Activated gamma-delta T cell treated with Interleukin-2 at 50 U/mL for 16 hours (primary cell): ENCODE results near the gene CLEC1A.

Experiments used
- DNase-seq: peaks from one replicate; pipeline ENCODE4 v3.0.0-alpha.2; 2020

Gene CLEC1A, protein sequence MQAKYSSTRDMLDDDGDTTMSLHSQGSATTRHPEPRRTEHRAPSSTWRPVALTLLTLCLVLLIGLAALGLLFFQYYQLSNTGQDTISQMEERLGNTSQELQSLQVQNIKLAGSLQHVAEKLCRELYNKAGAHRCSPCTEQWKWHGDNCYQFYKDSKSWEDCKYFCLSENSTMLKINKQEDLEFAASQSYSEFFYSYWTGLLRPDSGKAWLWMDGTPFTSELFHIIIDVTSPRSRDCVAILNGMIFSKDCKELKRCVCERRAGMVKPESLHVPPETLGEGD

DNA sequence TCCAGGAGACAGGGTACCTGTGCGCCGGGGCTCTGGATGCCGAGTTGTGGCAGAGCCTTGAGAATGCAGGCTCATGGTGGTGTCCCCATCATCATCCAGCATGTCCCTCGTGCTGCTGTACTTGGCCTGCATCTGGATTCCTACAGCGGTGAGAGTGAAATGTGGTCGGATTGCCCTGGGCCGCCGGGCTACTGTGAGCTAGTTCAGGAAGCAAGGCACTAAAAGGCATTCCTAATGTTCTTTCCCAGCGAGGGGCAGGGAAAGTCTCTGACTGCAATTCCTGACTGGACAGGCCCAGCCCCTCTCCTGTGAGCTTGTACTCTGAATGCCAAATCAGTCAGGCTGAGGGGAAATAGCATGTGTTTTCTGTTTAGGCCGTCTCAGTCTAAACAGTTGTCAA, at the start of gene CLEC1A:
Gene CLEC1A, minus strand, starts transcription at position 195 of the 400 bp plus-strand sequence. Its CDS starts 63 bp downstream, at position 132.
- no peak for DNase-seq

DNA sequence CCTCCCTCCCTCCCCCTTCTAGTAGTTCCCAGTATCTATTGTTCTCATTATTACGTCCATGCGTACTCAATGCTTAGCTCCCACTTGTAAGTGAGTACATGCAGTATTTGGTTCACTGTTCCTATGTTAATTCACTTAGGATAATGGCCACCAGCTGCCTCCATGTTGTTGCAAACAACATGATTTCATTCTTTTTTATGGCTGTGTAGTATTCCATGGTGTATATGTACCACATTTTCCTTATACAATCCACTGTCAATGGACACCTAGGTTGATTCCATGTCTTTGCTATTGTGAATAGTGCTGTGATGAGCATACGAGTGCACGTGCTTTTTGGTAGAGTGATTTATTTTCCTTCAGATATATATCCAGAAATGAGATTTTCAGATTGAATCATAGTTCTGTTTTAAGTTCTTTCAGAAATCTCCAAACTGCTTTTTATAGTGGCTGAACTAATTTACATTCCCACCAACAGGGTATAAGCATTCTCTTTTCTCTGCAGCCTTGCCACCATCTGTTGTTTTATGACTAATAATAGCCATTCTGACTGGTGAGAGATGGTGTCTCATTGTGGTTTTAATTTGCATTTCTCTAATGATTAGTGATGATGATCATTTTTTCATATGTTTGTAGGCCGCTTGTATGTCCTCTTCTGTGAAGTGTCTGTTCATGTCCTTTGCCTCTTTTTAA, 49.1 kb upstream of the CLEC1A start:
- DNase-seq: no peak

DNA sequence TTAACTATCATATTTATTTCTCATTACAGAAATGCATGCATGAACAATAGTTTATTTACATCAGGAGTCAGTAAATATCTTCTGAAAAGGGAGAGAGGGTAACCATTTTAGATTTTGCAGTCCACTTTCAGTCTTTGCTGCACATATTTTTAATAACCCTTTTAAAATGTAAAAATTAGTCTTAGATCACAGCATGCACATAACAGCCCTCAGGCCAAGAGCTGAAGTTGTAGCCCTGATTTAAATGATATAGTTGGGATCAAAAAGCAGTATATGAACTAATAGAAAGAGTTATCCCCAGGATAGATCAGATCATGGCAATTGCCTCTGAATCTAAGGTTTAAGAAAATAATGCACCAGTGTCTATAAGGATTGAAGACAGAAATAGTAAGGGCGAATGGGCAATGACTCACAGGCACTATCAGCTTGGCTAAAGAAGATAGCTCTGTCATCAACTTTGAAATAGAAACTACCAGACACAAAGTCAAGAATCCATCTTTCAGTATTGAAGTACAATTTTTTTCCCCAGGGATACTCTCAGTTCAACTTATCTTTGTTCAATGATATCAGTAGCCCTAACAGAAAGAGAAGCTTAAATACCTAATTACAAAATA, 44.3 kb upstream of the CLEC1A start:
- no peak for DNase-seq

DNA sequence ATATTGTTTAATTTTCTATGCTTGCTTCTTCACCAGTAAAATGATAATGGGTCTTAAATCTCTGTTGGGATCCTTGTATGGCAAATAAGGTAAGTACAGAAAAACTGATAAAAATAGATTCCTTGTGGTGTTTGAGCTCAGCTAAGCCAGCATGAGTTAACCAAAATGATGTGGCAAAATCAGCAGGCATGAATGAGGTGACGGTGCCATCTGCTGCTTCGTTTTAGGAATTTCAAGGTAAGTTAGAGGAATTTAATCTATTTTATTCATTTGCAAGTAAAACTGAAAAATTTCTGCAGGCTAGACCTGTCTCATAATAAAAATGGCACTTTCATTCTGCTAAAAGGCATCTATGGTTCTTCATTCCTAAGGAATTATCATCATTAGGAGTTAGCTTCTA, 41.2 kb upstream of the CLEC1A start:
- peak; percentile 22 for DNase-seq

DNA sequence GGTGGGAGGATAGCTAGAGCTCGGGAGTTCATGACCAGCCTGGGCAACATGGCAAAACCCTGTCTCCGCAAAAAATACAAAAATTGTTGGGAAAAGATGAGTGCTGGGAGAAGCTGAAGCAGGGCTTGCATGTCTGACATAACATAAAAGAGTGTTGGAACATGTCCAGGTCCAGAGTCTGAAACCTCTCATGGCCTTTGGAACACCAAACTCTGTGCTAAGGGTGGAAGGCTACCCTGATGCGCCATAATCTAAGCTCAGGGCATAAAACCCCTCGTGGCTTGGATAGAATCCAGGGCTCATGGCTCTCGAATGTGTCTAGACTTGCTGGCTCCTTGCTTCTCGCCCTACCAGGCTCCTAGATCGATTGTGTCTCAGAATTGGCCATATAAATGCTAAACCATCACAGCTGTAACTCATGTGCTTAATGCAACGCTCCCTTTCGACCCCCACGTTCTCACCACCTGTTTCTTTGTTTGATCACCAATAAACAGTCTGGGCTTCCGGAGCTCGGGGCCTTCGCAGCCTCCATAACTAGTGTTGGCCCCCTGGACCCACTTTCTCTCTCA, 37.9 kb upstream of the CLEC1A start:
- DNase-seq: no peak

DNA sequence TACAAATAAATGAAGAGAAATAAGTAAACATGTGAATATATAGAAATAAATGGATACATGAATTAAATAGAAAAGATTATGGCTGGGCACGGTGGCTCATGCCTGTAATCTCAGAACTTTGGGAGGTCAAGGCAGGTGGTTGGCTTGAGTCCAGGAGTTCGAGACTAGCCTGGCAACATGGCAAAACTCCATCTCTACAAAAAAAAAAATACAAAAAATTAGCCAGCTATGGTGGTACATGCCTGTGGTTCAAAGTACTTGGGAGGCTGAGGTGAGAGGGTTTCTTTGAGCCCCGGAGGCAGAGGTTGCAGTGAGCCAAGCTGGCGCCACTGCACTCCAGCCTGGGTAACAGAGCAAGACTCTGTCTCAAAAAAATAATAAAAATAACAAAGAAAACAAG, 36.3 kb upstream of the CLEC1A start:
- no peak for DNase-seq

DNA sequence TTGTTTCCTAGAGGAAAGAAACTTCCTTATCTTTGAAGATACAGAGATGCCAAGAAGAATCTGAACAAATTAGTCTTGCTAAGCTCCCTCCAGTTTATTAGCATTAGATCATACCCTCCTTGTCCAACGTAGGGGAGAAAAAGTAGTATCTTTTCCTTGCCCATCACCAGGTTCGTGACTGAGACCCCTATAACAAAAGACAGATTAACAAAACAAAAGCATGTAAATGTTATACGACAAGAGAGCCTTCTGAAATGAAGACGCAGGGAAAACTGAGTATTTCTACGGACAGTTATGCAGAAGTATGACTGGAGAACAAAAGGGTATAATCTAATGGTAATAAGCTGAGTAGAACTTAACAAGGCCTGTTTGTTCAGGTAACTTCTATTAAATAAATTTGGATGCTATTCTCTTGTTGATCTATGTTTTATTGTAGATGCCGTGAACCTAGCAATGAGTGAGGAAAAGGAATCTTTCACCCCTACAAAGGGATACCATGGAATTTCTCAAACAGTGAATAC, 34.1 kb upstream of the CLEC1A start:
- no peak for DNase-seq

DNA sequence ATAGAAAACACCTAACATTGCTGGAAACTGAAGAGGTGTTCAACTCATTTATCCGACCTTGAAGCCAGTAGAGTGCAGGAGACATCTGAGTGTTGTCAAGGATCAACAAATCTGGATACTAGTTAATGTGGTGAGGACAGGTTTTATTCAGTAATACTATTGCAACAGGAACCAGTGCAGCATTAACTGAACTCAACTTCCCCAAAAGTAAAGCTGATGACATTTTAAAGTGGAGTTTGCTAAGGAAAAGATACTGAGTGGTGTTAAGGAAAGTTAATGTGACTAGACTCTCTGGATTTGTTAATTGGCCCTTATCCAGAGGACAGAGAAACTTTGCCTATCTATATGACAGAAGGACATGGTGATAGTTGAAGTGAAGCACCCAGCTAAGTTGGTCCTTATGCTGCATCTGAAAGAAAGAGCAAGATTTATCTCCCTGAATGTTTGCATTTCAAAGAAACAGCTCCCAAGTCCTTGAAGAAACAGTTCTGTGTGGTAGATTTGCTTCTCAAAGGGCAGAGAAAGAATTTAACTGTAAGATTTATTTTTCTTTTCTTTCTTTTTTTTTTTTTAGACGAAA, 32.4 kb upstream of the CLEC1A start:
- no peak for DNase-seq

DNA sequence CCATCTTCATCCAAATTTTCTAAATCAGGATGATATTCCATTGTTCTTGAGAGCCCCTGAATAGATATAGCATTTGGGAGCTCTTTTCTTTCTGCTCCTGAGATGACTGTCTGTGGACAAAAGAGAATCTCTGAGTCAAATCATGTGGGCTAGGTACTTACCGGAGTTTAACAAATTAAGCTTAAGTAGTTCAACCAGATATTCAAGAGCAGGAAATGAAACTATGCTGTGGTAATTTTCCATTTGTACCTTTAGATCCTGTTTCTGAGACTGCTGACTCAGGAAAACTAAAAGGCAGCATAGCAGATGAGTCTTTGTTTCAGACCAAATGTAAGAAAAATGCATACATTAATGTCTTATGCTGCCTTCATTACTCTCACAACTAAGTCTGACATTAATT, 31.3 kb upstream of the CLEC1A start, which contains the start of gene CLEC7A:
Gene CLEC7A, minus strand, starts transcription at position 158 of the 400 bp plus-strand sequence. Its CDS starts 117 bp downstream, at position 41.
- DNase-seq: no peak

DNA sequence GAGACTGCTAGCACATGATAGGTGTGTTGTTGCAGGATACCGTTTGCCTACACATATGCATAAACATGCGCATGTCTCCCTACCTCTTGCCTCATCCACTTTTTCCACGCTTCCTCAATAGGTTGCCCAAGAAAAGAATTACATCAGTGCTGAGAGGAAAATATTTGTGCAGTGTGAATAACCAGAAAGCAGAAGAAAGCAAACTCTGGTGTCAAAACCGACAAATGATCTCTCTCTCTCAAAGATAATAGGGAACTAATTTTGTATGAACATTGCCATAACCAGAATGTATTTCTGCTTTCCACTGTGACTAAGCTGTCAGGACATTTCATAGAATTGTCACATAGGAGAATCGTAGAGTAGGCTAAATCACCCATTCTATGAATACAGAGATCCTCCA, 29.9 kb upstream of the CLEC1A start:
- no peak for DNase-seq

DNA sequence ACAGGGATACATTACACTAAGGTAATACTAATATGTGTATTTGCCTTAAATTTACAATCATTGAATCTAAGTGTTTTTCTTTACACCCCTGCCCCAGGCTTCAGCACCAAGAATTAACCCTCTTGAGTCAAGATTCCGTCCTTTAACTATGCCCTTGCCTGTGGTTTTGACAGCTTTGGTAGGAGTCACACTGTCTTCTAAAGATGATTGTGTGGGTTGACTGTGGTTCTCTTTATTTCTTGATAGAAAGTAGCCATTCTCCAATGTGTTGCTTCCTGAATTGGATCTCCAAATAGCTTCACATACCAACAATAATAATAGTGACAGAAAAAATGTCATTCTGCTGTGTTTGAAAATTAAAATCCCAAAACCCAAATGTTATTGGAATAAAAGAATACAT, 27.6 kb upstream of the CLEC1A start:
- DNase-seq: no peak

DNA sequence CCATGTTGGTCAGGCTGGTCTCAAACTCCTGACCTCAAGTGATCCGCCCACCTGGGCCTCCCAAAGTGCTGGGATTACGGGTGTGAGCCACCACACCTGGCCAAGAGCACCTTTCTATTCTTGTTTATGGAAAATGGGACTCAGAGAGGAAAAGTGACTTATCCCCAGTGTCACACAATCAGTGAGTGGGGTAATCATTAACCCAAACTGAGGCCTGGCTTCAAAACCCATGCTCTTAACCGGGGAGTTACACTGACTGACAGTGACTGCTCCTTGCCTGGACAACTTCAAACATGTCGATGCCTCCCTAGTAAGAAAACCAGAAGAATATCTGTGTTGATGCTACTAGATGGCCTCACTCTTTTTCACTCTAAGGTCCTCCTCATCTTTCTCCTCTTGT, 23.9 kb upstream of the CLEC1A start:
- DNase-seq: no peak

DNA sequence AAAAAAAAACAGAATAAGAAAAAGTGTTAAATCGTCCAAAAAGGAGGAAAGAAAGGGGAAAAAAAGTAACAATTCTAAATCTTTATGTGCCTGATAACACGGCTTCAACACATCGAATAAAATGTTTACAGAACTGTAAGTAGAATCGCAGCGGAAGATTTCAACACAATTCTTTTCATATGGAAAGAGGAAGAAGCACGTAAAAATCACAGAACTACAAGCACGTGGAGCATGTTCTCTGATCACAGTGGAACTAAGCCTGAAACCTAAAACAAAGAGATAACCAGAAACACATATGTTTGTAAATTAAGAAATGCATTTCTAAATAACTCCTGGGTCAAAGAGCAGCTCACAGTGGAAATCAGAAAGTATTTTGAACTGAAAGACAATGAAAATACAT, 22.5 kb upstream of the CLEC1A start:
- DNase-seq: no peak

DNA sequence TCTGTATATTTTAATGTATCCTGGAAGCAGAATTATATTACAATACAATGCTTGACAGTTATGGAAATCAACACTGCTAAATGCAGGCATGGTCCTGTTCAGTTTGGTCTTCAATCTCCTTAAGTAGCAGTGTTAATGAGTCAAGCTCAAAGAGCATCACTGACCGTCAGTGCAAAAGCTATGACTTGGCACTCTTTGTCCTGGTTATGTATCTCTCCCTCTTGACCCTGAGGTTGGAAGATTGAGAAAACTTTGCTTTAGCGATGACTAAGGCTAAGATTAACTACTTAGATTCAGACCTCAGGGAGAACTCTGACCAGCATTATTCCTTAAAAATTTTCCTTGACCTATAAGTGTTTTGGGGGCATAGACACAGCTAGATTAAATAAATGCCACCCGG, 20.3 kb upstream of the CLEC1A start:
- no peak for DNase-seq

DNA sequence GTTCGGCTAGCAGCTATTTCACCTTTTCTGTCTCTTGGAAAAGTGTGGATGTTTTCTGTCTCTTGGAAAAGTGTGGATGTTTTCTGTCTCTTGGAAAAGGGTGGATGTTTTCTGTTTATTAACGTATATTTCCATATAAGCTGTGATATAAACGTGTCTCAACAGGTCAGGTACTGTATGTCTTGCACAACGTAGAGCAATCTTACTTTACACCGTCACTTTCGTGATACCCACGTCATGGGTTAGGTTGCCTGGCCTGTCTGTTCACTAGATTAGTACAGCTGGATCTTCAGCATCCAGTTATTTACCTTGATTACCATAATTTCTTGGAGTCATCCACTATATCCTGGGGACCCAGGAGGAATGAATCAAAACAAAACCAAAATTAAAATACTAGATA, 17.1 kb upstream of the CLEC1A start:
- no peak for DNase-seq

DNA sequence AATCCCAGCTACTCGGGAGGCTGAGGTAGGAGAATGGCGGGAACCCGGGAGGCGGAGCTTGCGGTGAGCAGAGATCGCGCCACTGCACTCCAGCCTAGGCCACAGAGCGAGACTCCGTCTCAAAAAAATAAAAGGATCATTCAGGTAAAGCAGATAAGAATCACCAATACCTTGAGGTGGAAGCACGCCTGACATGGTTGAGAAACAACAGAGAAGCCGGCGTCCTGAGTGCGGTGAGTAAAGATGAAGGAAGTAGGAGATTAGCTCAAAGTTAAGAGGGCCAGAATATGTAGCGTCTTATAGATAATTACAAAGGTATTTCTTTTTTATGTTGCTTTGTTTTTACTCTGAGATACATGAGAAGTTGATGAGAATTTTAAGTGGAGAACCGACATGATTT, 16.5 kb upstream of the CLEC1A start:
- DNase-seq: no peak

DNA sequence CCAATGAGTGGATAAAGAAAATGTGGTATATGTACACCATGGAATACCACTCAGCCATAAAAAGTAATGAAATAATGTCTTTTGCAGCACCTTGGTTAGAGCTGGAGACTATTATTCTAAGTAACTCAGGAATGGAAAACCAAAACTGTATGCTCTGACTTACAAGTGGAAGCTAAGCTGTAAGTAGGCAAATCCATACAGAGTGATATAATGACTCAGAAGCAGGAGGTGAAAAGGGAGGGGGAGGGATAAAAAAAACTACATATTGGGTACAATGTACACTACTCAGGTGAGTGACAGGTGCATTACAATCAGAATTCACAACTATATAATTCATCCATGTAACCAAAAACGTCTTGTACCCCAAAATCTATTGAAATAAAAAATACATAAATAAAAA, 15.1 kb upstream of the CLEC1A start:
- DNase-seq: no peak

DNA sequence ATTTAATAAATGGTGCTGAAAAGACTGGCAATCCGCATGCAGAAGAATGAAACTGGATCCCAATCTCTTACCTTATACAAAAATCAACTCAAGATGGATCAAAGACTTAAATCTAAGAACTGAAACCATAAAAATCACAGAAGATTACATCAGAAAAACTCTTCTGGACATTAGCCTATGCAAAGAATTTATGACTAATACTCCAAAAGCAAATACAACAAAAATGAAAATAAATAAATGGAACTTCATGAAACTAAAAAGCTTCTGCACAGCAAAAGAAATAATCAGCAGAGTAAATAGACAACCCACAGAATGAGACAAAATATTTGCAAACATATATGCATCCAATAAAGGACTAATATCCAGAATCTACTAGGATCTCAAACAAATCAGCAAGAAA, 14.3 kb upstream of the CLEC1A start:
- DNase-seq: no peak

DNA sequence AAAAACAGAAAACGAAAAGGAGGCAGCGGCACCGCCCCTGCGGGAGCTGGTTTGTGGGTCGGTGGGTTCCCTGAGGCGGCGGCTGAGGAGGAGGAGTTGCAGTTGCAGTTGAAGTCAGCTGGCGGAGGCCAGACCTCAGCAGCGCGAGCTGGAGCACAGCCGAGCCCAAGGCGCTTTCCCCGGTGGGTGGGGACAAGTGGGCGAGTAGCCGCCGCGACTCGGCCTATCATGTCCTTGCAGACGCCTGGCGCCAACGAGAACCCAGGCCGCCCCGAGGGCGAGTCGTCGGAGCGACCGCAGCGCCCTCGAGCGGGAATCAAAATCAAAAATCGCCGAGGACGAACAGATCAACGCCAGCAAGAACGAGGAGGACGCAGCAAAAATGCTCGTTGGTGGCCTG, 12.7 kb upstream of the CLEC1A start:
- DNase-seq: no peak

DNA sequence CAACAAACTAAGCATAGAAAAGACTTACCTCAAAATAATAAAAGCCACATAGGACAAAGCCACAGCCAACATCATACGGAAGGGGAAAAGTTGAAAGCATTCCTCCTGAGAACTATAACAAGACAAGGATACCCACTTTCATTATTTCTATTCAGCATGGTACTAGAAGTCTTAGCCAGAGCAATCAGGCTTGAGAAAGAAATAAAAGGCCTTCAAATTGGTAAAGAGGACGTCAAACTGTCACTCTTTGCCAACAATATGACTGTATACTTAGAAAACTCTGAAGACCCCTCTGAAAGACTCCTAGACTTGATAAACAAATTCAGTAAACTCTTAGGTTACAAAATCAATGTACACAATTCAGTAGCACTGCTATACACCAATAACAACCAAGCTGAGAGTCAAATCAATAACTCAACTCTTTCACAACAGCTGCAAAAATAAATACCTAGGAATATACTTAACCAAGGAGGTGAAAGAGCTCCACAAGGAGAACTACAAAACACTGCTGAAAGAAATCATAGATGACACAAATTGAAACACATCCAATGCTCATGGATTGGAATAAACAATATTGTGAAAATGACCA, 11.6 kb upstream of the CLEC1A start:
- DNase-seq: no peak

DNA sequence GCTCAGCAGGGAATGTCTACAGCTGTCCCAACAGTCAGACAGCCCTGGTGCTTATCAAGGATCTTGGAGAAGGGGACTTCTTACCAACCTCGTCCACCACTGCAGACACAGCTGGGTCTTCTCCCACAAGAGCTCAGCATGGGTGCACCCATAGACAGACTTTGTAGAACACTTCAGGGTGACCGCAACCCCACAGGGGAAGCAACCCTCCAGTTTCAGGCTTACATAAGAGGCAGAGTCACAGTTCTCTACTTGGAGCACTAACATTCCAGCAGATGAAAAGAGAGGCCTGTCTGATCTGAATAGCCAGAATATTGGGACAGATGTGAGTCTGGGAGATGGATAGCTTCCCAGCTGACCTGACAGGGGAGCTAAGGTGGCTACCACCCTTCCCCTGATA, 3.5 kb upstream of the CLEC1A start:
- DNase-seq: no peak

DNA sequence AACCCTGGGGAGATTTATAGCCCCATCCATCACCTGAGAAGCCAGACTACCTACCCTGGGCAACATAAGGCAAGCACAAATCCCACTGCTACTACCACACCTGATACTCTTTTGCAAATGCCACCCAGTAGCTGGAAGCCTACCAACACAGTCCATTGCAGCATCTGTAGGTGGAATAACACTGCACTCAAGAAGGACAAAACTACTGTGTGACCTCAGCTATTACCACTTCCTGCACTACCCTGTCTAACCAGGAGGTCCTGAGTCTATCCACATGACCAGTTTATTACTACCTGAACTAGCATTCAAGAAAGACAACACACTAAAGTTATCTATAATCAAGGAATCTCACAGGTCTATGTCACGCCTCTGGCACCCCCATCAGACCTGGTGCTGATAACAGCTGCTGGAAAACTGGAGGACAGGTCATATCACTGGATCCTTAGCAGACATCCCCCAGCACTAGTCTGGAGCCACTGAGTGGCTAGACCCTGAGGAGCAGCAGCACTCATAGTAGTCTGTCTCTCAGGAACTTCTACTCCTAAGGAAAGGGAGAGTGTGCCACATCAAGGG, 2.9 kb upstream of the CLEC1A start:
- DNase-seq: no peak
